ENCODE data around the gene LSM14B.

- TF ChIP-seq CTCF (IDR thresholded peaks at IDR 0.05 in 4 of 5, conservative IDR thresholded peaks at IDR 0.05 in 1 of 5) (no peak), POLR2A (IDR thresholded peaks at IDR 0.05) (peak; percentile 91 to 93)
Observed at GRCh38 chr20:62120990-62121775, 1.1 kb upstream of the LSM14B start.
